Skeletal muscle satellite cell (primary cell): Measurements from ENCODE around the gene NR1H3.

Experiments used
- H3K27me3 ChIP-seq: 2 replicates; pipeline ENCODE4 v1.7.0; 2013; ENCODE audit warnings: low read length; ENCODE audit not compliant: control insufficient read depth, insufficient read depth
- H3K36me3 ChIP-seq: 2 replicates; pipeline ENCODE4 v1.7.0; 2013; ENCODE audit warnings: mild to moderate bottlenecking, control low read depth, low read length; ENCODE audit not compliant: insufficient read depth
- H3K4me1 ChIP-seq: 2 replicates; pipeline ENCODE4 v1.7.0; 2013; ENCODE audit warnings: low read length; ENCODE audit not compliant: control insufficient read depth, insufficient read depth
- H3K4me2 ChIP-seq: 2 replicates; pipeline ENCODE4 v1.7.0; 2013; ENCODE audit warnings: mild to moderate bottlenecking, low read length
- H3K4me3 ChIP-seq: 2 replicates; pipeline ENCODE4 v1.7.0; 2013; ENCODE audit warnings: low read length
- H3K9ac ChIP-seq: 2 replicates; pipeline ENCODE4 v1.7.0; 2013; ENCODE audit warnings: mild to moderate bottlenecking, low read depth, low read length, moderate library complexity
- H3K9me3 ChIP-seq: replicated peaks from 2 replicates; pipeline ENCODE4 v1.7.0; 2013; ENCODE audit warnings: mild to moderate bottlenecking, control low read depth, low read length

Gene NR1H3

GRCh38 chr11:47245611-47246357 is 12.0 kb upstream of the NR1H3 start:
- Histone ChIP-seq H3K27me3 (no peaks in the 10 kb centered on the region), H3K4me3 (no peak overlapping the region), H3K36me3 (peaks cover 43% of the 10 kb centered on the region), H3K9ac (no peak overlapping the region), H3K9me3 (no peaks in the 10 kb centered on the region), H3K4me1 (peaks cover 23% of the 10 kb centered on the region), H3K4me2 (no peak overlapping the region)

DNA sequence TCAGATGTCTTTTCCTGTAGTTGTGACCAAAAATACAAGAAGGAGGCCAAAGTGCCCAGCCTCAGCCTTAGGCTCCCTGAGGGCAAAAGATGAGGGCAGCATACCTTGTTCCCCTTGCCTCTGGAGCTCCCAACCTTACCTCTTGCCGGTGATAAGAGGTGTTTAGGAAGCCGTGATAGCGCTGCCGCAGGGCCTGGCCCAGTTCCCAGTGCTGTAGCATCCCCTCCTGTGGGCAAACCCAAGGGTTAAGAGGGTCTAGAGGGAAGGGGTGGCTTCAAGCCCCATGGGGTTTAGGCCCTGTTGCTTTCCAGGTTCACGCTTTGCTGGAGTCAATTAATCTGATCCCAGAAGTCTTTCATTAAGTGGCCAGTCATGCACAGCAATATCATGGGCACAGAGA is 10.3 kb upstream of the NR1H3 start:
- no peak overlapping the region for H3K9ac ChIP-seq
- H3K4me3 ChIP-seq = peak overlapping the region; percentile 91

DNA sequence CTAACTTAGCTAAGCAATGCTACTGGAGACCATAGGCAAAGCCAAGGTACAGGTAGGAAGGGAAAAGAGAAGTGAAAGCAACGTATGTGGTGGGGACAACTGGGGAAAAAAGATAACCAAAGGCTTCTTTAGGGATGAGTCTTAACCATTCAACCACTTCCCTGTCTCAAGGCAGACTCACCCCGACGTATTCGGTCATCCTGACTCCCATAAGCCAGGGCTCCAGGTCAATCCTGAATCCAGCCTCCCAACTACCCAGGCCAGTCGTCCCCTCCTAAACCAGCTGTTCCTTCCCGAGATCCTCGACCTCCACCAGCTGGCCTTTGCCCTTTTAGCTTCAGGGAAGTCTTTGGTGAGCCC is 9.5 kb upstream of the NR1H3 start:
- no peaks in the 10 kb centered on the region for H3K9me3 ChIP-seq
- no peaks in the 10 kb centered on the region for H3K27me3 ChIP-seq
- peak overlapping the region; percentile 91 for H3K4me3 ChIP-seq
- H3K9ac ChIP-seq = peak overlapping the region; percentile 89
- peaks cover 14% of the 10 kb centered on the region for H3K4me1 ChIP-seq
- peaks cover 23% of the 10 kb centered on the region for H3K36me3 ChIP-seq
- peak overlapping the region; percentile 84 for H3K4me2 ChIP-seq

More for the DNA sequence above, 10.3 kb upstream of the NR1H3 start:
- Histone ChIP-seq H3K4me2 (peak overlapping the region; percentile 84), H3K4me1 (peaks cover 14% of the 10 kb centered on the region), H3K9me3 (no peaks in the 10 kb centered on the region), H3K36me3 (peaks cover 31% of the 10 kb centered on the region), H3K27me3 (no peaks in the 10 kb centered on the region)

- H3K36me3 ChIP-seq = peaks cover 21% of the 10 kb centered on the region
- H3K27me3 ChIP-seq = no peaks in the 10 kb centered on the region
- peak within 1 kb of the TSS; percentile 91 for H3K4me3 ChIP-seq
- no peaks in the 10 kb centered on the region for H3K9me3 ChIP-seq
- peaks cover 15% of the 10 kb centered on the region for H3K4me1 ChIP-seq
- H3K9ac ChIP-seq = peak within 1 kb of the TSS; percentile 89
- H3K4me2 ChIP-seq = peak within 1 kb of the TSS; percentile 84
These were observed 9.0 kb upstream of the NR1H3 start, which contains the start of gene ACP2 for GRCh38 chr11:47248664-47249377. Gene ACP2, minus strand, starts transcription at chr11:47248814. Its CDS starts 25 bp downstream, at chr11:47248789.

- peak overlapping the region; percentile 89 for H3K9ac ChIP-seq
- peak overlapping the region; percentile 91 for H3K4me3 ChIP-seq
These were observed 8.4 kb upstream of the NR1H3 start for GRCh38 chr11:47249378-47249715.

GRCh38 chr11:47251751-47252150 is 6.0 kb upstream of the NR1H3 start:
- Histone ChIP-seq H3K4me1 (peaks cover 33% of the 10 kb centered on the region), H3K4me2 (no peak overlapping the region), H3K9ac (no peak overlapping the region), H3K4me3 (no peak overlapping the region), H3K27me3 (no peaks in the 10 kb centered on the region), H3K36me3 (peaks cover 10% of the 10 kb centered on the region), H3K9me3 (no peaks in the 10 kb centered on the region)

More at GRCh38 chr11:47249378-47249715, 8.4 kb upstream of the NR1H3 start:
- peak overlapping the region; percentile 84 for H3K4me2 ChIP-seq
- H3K4me1 ChIP-seq = peaks cover 21% of the 10 kb centered on the region
- H3K27me3 ChIP-seq = no peaks in the 10 kb centered on the region
- H3K36me3 ChIP-seq = peaks cover 21% of the 10 kb centered on the region
- no peaks in the 10 kb centered on the region for H3K9me3 ChIP-seq

- H3K4me3 ChIP-seq = no peak overlapping the region
- H3K9ac ChIP-seq = no peak overlapping the region
- no peaks in the 10 kb centered on the region for H3K27me3 ChIP-seq
- peaks cover 40% of the 10 kb centered on the region for H3K4me1 ChIP-seq
- H3K4me2 ChIP-seq = no peak overlapping the region
- H3K36me3 ChIP-seq = no peaks in the 10 kb centered on the region
- H3K9me3 ChIP-seq = no peaks in the 10 kb centered on the region
These were observed 4.1 kb upstream of the NR1H3 start for GRCh38 chr11:47253660-47254059.

GRCh38 chr11:47254386-47254785 is 3.4 kb upstream of the NR1H3 start:
- Histone ChIP-seq H3K9ac (peak overlapping the region; percentile 30), H3K27me3 (no peaks in the 10 kb centered on the region), H3K4me1 (peaks cover 38% of the 10 kb centered on the region), H3K9me3 (no peaks in the 10 kb centered on the region), H3K4me3 (peak overlapping the region; percentile 24), H3K36me3 (no peaks in the 10 kb centered on the region), H3K4me2 (peak overlapping the region; percentile 60)

- H3K36me3 ChIP-seq = no peaks in the 10 kb centered on the region
- H3K9ac ChIP-seq = no peak overlapping the region
- H3K4me2 ChIP-seq = no peak overlapping the region
- H3K4me3 ChIP-seq = no peak overlapping the region
- no peaks in the 10 kb centered on the region for H3K27me3 ChIP-seq
- no peaks in the 10 kb centered on the region for H3K9me3 ChIP-seq
- peaks cover 34% of the 10 kb centered on the region for H3K4me1 ChIP-seq
These were observed 1.4 kb upstream of the NR1H3 start for GRCh38 chr11:47256374-47256773.

DNA sequence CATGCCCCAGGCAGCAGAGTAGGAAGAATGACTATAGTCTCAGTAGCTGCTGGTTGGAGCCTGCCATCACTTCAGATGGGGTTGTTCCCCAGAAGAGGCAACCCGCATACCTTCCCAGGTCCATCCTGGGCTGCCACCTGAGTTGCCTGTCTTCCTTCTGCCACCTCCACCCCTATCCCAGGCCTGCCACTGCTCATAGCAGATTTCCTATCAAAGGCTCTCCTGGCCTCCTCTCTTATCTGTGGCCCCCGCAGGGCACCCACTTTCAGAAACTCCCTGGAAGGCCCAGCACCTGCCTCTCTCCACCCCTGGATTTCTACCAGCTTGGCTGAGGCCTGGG is 649 bp upstream of the NR1H3 start:
- peak overlapping the region; percentile 52 for H3K9ac ChIP-seq
- H3K4me2 ChIP-seq = peak overlapping the region; percentile 65
- no peaks in the 10 kb centered on the region for H3K9me3 ChIP-seq
- no peaks in the 10 kb centered on the region for H3K27me3 ChIP-seq
- H3K36me3 ChIP-seq = no peaks in the 10 kb centered on the region
- peaks cover 34% of the 10 kb centered on the region for H3K4me1 ChIP-seq
- peak overlapping the region; percentile 54 for H3K4me3 ChIP-seq

DNA sequence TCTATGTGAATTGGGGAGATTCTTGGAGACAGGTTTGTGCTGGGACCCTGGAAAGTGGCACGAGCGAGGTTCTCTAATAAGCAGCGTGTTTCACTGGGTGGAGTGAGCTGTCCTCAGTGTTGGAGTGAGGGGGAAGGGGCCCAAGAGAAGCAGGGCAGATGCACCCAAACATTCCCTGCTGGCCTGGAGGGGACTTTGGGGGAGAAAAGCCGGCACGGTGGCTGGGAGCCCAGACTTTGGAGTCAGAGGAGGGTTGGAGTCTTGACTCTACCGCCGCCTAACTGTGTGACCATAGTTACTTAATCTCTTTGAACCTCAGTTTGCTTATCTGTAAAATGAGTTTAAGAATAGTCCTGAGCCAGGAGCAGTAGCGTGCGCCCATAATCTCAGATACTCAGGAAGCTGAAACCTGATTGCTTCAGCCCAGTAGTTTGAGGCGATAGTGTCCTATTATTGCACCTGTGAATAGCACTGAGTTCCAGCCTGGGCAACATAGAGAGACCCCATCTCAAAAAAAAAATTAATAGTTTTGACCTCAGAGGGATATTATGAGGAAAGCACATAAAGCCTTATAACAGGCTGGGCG is 614 bp downstream of the NR1H3 start:
- Histone ChIP-seq H3K36me3 (no peaks in the 10 kb centered on the region), H3K27me3 (no peaks in the 10 kb centered on the region), H3K4me1 (peaks cover 34% of the 10 kb centered on the region), H3K9me3 (no peaks in the 10 kb centered on the region), H3K9ac (peak overlapping the region; percentile 52), H3K4me2 (peak overlapping the region; percentile 65), H3K4me3 (peak overlapping the region; percentile 54)
